Activated naive CD4-positive, alpha-beta T cell treated with anti-CD3 and anti-CD28 coated beads for 36 hours (primary cell): ENCODE measurements around the gene SUPT3H. TPM values are rescaled to one million over a fixed set of nuclear protein-coding genes. Genes with fewer than 3 reads are reported as not detected.
A peak's percentile ranks its signal among the peaks of the same experiment; 100 is the strongest.

Experiments
- CTCF ChIA-PET: fragments of 350-600 bp; sonication (Branson Sonifier 250); formaldehyde crosslinking; loops from one replicate; lab custom pipeline; 2021; ENCODE audit warnings: antibody characterized with exemption; lab: Charles Lee
- DNase-seq: peaks from one replicate; pipeline ENCODE4 v3.0.0-alpha.2; 2020
- H3K27ac Mint-ChIP-seq: one replicate; pipeline ENCODE4 v1.8.0; 2021; ENCODE audit warnings: mild to moderate bottlenecking, mixed read lengths
- H3K27me3 Mint-ChIP-seq: one replicate; pipeline ENCODE4 v1.8.0; 2021; ENCODE audit warnings: low read depth, mixed read lengths
- H3K36me3 Mint-ChIP-seq: one replicate; pipeline ENCODE4 v1.8.0; 2021; ENCODE audit warnings: low read depth, mixed read lengths
- H3K4me1 Mint-ChIP-seq: one replicate; pipeline ENCODE4 v1.8.0; 2021; ENCODE audit warnings: low read depth, mixed read lengths
- H3K4me3 Mint-ChIP-seq: one replicate; pipeline ENCODE4 v1.8.0; 2021; ENCODE audit warnings: mild to moderate bottlenecking, moderate library complexity, mixed read lengths
- H3K9me3 Mint-ChIP-seq: one replicate; pipeline ENCODE4 v1.8.0; 2021; ENCODE audit warnings: mixed read lengths
- intact Hi-C: fragments of 100-400 bp; cut with micrococcal nuclease; formaldehyde crosslinking; loops from one replicate; pipeline ENCODE4 v1.15.1; 2023
- total RNA-seq, 2 experiments: library from RNA; stranded (reverse); gene quantifications; one replicate each; pipeline ENCODE4 v1.2.3, GENCODE V29; 2021

SUPT3H gene
- total RNA-seq, 2 experiments from 2014 or later, result 15.7 to 17.9 TPM

DNA sequence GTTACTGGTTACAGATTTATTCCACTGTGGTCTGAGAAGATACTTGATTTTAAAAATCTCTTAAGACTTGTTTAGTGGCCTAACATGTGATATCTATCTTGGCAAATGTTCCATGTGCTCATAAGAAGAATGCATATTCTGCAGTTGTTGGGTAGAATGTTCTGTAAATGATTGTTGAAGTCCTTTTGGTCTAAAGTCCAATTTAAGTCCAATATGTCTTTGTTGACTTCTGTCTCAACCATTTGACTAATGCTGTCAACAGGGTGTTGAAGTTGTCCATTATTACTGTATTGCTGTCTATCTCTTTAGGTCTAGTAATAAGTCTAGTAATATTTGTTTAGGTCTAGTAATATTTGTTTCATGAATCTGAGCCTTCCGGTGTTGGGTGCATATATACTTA lies 437.4 kb downstream of the SUPT3H start:
- peaks cover 49% of the 10 kb centered on the region for H3K4me1 Mint-ChIP-seq
- peaks cover 19% of the 10 kb centered on the region for H3K36me3 Mint-ChIP-seq
- DNase-seq, result no peak
- peaks cover 19% of the 10 kb centered on the region for H3K9me3 Mint-ChIP-seq
- intact Hi-C loops, result no loop called here
- no peak overlapping the region for H3K4me3 Mint-ChIP-seq
- CTCF ChIA-PET, result no interaction called here
- no peaks in the 10 kb centered on the region for H3K27me3 Mint-ChIP-seq
- no peak overlapping the region for H3K27ac Mint-ChIP-seq

DNA sequence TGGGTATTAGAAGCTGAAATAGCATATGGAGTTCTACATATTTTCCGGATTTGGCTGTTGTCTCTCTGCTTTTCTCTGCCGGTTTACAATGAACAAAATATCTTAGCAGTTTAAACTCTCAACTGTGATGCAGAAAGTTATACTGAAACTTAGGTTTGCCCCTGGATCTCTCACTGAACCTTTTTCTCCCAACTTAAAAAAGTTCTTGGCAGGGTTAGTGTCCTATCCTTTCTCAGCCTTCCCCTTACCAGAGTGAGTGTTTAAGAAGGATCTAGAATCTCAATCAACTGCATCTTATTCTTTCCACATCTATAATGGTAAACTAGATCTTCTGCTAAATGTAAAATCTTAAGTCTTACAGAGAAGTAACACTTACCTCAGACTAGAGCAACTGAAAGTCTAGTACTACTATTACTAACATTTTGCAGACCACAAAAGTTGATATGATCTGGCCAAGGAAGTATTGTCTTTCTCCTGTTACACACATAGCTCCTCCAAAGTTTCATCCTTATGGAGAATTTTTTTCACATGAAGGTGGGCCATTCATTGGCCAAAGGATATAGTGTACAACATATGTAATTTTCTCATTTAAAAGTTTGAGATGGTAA lies 441.9 kb downstream of the SUPT3H start:
- no peak overlapping the region for H3K4me3 Mint-ChIP-seq
- CTCF ChIA-PET, result interaction anchor here (0.5 to 0.7 kb wide), 2 partner anchors 230 to 1153 kb away, joined by 3 read pairs; no protein-coding TSS in a partner anchor
- intact Hi-C loops, result loop anchor here (1.0 to 10.0 kb wide), 4 partner anchors 10 to 1079 kb away; partner anchors contain the start of gene CLIC5
- H3K9me3 Mint-ChIP-seq, result peaks cover 9% of the 10 kb centered on the region
- H3K27me3 Mint-ChIP-seq, result no peaks in the 10 kb centered on the region
- DNase-seq, result no peak
- peaks cover 45% of the 10 kb centered on the region for H3K4me1 Mint-ChIP-seq
- peaks cover 14% of the 10 kb centered on the region for H3K36me3 Mint-ChIP-seq
- peak overlapping the region; percentile 0 for H3K27ac Mint-ChIP-seq

DNA sequence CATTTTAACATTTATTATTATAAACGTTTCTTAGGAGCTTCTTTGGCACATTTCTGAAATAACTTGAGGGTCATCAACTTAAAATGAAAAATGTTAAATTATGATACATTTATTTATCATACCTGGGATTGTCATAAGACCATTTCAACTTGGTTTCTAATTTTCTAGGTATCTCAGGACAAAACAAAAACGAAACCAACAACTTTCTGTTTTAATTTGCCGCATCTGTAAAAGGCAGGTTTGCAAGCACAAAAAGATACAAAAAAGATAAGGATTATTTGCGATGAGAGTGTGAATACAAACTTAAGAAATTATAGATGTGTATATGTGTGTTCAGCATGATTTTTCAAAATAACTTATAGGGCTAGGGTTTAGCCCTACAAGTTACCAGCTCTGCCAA lies 444.6 kb downstream of the SUPT3H start:
- peaks cover 49% of the 10 kb centered on the region for H3K4me1 Mint-ChIP-seq
- peaks cover 1% of the 10 kb centered on the region for H3K9me3 Mint-ChIP-seq
- peaks cover 4% of the 10 kb centered on the region for H3K36me3 Mint-ChIP-seq
- H3K27ac Mint-ChIP-seq, result peak overlapping the region; percentile 91
- CTCF ChIA-PET, result interaction anchor here (0.6 kb wide), 2 partner anchors 54 to 1157 kb away, joined by 3 to 4 read pairs; no protein-coding TSS in a partner anchor
- intact Hi-C loops, result loop anchor here (2.0 to 10.0 kb wide), 6 partner anchors 184 to 1082 kb away; partner anchors contain the start of genes CLIC5, RUNX2 and SUPT3H
- H3K27me3 Mint-ChIP-seq, result no peaks in the 10 kb centered on the region
- H3K4me3 Mint-ChIP-seq, result peak overlapping the region; percentile 78
- no peak for DNase-seq

DNA sequence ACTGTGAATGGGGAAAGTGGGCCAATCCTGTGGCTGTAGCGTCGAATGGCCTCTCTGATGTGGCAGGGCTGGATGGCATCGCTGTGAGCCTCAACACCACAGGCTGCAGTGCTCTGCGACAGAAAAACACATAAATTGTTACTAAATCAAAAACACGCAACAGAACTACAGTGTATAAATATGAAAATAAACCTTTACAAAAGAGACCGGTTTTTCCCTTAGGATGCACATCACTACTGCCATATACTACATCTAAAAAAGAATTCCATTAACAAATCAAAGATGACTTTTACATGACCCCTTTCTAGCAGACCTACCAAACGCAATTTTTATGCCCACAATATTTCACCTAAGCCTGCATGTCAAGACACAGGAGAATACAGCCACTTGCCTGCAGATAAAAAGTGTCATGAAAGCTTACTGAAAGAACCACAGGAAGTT lies 445.1 kb downstream of the SUPT3H start:
- intact Hi-C loops, result loop anchor here (1.0 to 10.0 kb wide), 7 partner anchors 11 to 1082 kb away; partner anchors contain the start of genes CLIC5, RUNX2 and SUPT3H
- H3K4me1 Mint-ChIP-seq, result peaks cover 49% of the 10 kb centered on the region
- DNase-seq, result peak; percentile 51
- peak overlapping the region; percentile 78 for H3K4me3 Mint-ChIP-seq
- CTCF ChIA-PET, result interaction anchor here (0.6 kb wide), 3 partner anchors 12 to 1158 kb away, joined by 3 to 4 read pairs (median 3); no protein-coding TSS in a partner anchor
- H3K9me3 Mint-ChIP-seq, result peaks cover 1% of the 10 kb centered on the region
- peaks cover 4% of the 10 kb centered on the region for H3K36me3 Mint-ChIP-seq
- H3K27me3 Mint-ChIP-seq, result no peaks in the 10 kb centered on the region
- H3K27ac Mint-ChIP-seq, result peak overlapping the region; percentile 91

DNA sequence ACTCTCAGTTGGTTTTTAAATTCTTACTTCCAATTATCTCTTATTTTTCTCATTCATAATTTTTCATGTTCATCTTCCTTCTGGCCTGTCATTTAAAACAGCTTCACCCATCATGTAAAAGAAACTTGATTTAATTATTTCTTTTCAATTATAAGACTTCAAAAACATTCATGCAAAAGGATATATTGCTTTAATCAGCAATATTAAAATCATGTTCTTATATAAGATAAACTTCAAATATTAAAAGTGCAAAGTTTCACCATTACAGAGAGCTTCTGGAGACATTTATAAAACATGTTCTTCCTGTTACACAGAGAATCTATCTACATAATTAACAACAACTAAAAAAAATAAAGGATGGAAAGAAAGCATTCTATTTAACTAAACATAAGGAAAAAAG lies 446.3 kb downstream of the SUPT3H start:
- Mint-ChIP-seq H3K9me3 (peaks cover 1% of the 10 kb centered on the region), H3K4me1 (peaks cover 43% of the 10 kb centered on the region), H3K27ac (peak overlapping the region; percentile 77), H3K4me3 (peak overlapping the region; percentile 20), H3K36me3 (peaks cover 4% of the 10 kb centered on the region), H3K27me3 (no peaks in the 10 kb centered on the region)
- intact Hi-C loops, result loop anchor here (5.0 to 10.0 kb wide), 4 partner anchors 186 to 1083 kb away; partner anchors contain the start of genes CLIC5 and RUNX2
- CTCF ChIA-PET, result no interaction called here
- no peak for DNase-seq

DNA sequence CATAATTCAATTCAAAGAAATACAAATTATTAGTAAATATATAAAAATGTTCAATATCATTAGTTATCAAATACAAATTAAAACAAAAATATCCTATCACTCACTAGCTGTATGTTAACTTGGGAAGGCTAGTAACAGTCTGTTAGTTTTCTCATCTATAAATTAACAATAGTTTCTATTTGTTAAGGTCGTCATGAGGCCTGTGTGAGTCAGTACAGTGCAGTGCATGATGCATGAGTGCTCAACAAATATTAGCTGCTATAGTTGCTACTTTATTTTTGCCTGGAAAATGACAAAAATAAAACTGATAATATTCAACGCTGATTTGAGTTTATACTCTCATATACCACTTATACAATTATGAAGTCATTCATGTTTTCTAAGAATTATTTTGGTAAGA lies 451.2 kb downstream of the SUPT3H start:
- intact Hi-C loops, result no loop called here
- Mint-ChIP-seq H3K9me3 (peaks cover 1% of the 10 kb centered on the region), H3K4me1 (peaks cover 52% of the 10 kb centered on the region), H3K27ac (no peak overlapping the region), H3K27me3 (no peaks in the 10 kb centered on the region), H3K4me3 (no peak overlapping the region), H3K36me3 (peaks cover 3% of the 10 kb centered on the region)
- CTCF ChIA-PET, result no interaction called here
- DNase-seq, result no peak

DNA sequence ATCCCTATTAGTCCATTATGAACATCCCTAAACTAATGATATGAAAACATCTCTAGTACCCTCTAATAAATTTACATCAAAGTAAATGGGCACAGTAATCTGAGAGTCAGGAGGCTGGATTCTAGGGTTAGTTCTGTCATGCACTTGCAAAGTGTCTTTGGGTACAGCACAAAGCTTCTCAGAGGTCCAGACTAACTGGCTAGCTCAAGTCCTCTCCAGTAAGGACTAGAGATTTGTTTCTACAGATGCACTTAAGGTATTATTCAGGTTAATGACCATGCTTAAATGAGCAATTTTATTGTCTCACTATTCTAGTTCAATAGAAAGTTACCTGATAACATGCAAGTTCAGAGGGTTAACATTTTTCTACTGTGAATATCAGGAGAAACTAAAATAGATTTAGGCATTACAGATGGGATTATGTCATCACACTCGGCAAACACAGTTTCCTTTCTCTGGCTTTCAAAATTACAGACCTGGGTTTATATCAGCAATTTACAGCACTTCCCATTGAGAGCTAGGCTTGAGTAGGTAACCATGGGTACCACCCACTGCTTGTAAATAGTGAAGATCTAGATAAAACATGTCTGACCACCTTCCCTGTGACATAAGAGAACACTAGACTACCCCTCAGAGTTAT lies 452.5 kb downstream of the SUPT3H start:
- CTCF ChIA-PET, result no interaction called here

DNA sequence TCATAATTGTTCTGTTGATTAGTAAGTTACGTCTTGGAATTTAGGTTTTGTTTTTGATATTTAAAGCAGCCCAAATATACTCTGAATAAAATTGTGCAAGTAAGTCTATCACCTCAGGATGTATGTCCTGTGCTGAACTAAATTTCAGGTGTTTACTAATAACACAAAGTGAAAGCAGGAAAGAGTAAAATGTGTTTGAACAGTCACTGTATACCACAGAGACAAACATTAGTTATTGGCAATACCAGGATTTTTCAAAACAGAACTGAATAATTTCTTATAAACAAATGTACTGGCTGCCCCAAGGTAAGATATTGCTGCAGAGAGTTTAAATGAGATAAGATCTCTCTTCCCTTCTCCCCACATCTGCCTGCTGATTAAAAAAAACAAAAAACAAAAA lies 454.3 kb downstream of the SUPT3H start:
- peaks cover 52% of the 10 kb centered on the region for H3K4me1 Mint-ChIP-seq
- H3K9me3 Mint-ChIP-seq, result peaks cover 1% of the 10 kb centered on the region
- CTCF ChIA-PET, result no interaction called here
- no peak overlapping the region for H3K4me3 Mint-ChIP-seq
- no peak for DNase-seq
- intact Hi-C loops, result loop anchor here (2.0 to 5.0 kb wide), 3 partner anchors 85 to 999 kb away; no protein-coding TSS in a partner anchor
- peak overlapping the region; percentile 25 for H3K27ac Mint-ChIP-seq
- H3K36me3 Mint-ChIP-seq, result peaks cover 1% of the 10 kb centered on the region
- no peaks in the 10 kb centered on the region for H3K27me3 Mint-ChIP-seq

More for the DNA sequence above, 452.5 kb downstream of the SUPT3H start:
- Mint-ChIP-seq H3K4me1 (peaks cover 53% of the 10 kb centered on the region), H3K36me3 (peaks cover 1% of the 10 kb centered on the region), H3K27me3 (no peaks in the 10 kb centered on the region), H3K9me3 (peaks cover 1% of the 10 kb centered on the region), H3K27ac (peak overlapping the region; percentile 16), H3K4me3 (peak overlapping the region; percentile 0)
- intact Hi-C loops, result loop anchor here (1.0 to 2.0 kb wide), 4 partner anchors 11 to 454 kb away; no protein-coding TSS in a partner anchor
- peak; percentile 36 for DNase-seq

DNA sequence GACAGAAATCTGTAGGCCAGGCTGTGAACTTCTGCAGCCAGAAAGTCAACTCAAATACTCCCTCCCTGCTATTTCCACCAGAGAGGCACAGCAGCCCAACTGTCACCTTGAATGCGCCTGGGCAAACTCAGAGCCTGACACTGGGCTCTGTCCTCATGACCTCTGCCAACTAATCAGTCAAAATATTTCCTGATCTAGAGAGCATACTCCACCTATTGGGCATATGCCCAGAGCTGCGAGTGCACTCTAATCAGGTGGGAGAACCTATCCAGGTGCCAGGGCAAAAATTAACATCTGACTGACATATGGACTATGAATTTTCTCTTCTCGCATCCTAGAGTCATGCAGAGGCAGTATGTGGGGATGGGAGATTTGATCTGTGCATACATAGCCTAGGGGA lies 455.9 kb downstream of the SUPT3H start:
- no peaks in the 10 kb centered on the region for H3K9me3 Mint-ChIP-seq
- DNase-seq, result no peak
- intact Hi-C loops, result loop anchor here (1.0 to 5.0 kb wide), 4 partner anchors 11 to 1001 kb away; no protein-coding TSS in a partner anchor
- H3K4me1 Mint-ChIP-seq, result peaks cover 49% of the 10 kb centered on the region
- no peaks in the 10 kb centered on the region for H3K27me3 Mint-ChIP-seq
- H3K27ac Mint-ChIP-seq, result peak overlapping the region; percentile 61
- H3K4me3 Mint-ChIP-seq, result peak overlapping the region; percentile 12
- peaks cover under 1% of the 10 kb centered on the region for H3K36me3 Mint-ChIP-seq
- CTCF ChIA-PET, result no interaction called here

DNA sequence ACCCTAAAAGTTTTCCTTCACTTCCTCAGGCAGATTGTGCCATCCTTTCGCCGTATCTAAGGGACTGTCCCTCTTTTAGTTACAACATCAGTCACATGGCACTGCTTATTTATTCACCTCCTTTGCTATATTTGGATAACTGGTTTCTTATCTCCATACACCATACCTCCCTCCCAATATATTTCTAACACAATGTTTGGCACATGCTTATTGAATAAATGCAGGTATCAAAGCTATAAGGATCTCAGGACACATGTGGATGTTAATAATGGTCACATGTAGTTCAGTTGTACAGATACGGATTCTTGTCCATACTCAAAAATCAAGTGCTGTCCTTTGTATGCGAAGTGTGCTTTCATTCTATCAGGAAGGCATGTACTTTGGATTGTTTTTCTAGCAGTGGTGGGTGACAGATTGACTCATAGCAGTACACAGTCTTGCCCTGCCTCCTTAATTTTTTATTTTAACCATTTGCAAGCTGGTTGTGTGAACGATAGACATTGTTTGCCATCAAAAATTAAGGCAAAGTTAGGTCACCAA lies 456.7 kb downstream of the SUPT3H start:
- H3K27ac Mint-ChIP-seq, result peak overlapping the region; percentile 61
- H3K36me3 Mint-ChIP-seq, result peaks cover 1% of the 10 kb centered on the region
- H3K9me3 Mint-ChIP-seq, result no peaks in the 10 kb centered on the region
- DNase-seq, result no peak
- peaks cover 49% of the 10 kb centered on the region for H3K4me1 Mint-ChIP-seq
- intact Hi-C loops, result loop anchor here (1.0 to 5.0 kb wide), 2 partner anchors 11 to 1001 kb away; no protein-coding TSS in a partner anchor
- CTCF ChIA-PET, result interaction anchor here (0.8 kb wide), 1 partner anchor 9 kb away, joined by 4 read pairs; no protein-coding TSS in a partner anchor
- H3K27me3 Mint-ChIP-seq, result no peaks in the 10 kb centered on the region
- no peak overlapping the region for H3K4me3 Mint-ChIP-seq

DNA sequence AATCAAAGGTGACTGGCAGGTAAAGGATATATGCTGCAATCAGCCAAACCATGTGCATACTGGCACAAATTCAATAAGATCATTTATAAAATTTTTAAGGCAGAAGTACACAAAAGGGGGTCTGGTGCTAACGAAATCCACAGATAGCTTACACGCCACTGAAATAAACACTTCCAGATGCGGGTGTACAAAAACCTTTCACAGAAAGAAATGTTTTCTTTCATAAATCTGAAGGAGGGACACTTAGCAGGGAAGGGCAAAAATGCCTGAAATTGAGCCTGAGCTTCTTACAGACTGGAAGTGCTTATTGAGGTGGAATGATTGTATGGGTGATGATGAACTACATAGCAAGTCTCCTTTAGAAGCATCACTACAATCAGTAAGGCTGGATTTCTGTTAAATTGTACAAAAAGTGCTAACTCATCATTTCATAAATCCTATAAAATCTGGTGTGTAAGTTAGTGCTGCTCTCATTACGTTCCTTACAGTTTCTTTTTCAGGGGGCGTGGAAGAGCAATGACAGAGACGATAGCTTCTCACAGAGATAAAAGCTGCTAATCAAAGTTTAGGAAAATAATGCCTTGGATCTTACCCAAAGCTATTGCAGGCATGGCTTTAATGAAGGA lies 458.9 kb downstream of the SUPT3H start:
- intact Hi-C loops, result no loop called here
- Mint-ChIP-seq H3K27ac (no peak overlapping the region), H3K36me3 (peaks cover 8% of the 10 kb centered on the region), H3K9me3 (no peaks in the 10 kb centered on the region), H3K4me1 (peaks cover 37% of the 10 kb centered on the region), H3K4me3 (no peak overlapping the region), H3K27me3 (no peaks in the 10 kb centered on the region)
- DNase-seq, result no peak
- CTCF ChIA-PET, result no interaction called here

DNA sequence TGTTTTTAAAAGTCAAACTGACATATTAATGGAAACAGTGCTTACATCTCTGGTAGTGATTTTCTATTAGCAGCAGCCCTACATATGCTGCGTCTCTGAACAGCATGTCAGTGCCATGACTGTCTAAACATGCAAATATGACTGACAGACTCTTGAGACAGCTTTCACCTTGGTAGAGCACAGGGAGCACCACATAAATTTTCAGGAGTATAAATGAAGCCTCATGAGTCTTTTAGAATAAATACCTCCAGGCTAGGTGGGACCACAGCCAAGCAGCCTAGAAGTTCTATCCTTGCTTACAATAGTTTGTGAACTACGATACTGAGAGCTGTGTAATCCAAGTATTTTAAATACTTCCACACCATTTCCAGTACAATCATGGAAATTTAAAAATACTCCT lies 460.3 kb downstream of the SUPT3H start:
- H3K27ac Mint-ChIP-seq, result no peak overlapping the region
- intact Hi-C loops, result no loop called here
- no peaks in the 10 kb centered on the region for H3K9me3 Mint-ChIP-seq
- peaks cover 26% of the 10 kb centered on the region for H3K4me1 Mint-ChIP-seq
- peaks cover 16% of the 10 kb centered on the region for H3K36me3 Mint-ChIP-seq
- H3K4me3 Mint-ChIP-seq, result no peak overlapping the region
- no peak for DNase-seq
- no peaks in the 10 kb centered on the region for H3K27me3 Mint-ChIP-seq
- CTCF ChIA-PET, result no interaction called here
